NCI-H2227 treated with DMSO at 0.1 percent for 48 hours (cell line): Measurements from ENCODE around the gene NTF4.
"Not testable (repeated sequence)": the region's sequence is repeated elsewhere in the genome, so short reads cannot be mapped to it uniquely, and the experiment has no call there.

ENCODE experiments used
- DNase-seq: peaks from one replicate; lab custom pipeline; 2025; lab: John Stamatoyannopoulos, UW

NTF4 gene

GRCh38 chr19:49056902-49057596 lies 7.6 kb downstream of the NTF4 start:
- not testable (repeated sequence) for DNase-seq

DNA sequence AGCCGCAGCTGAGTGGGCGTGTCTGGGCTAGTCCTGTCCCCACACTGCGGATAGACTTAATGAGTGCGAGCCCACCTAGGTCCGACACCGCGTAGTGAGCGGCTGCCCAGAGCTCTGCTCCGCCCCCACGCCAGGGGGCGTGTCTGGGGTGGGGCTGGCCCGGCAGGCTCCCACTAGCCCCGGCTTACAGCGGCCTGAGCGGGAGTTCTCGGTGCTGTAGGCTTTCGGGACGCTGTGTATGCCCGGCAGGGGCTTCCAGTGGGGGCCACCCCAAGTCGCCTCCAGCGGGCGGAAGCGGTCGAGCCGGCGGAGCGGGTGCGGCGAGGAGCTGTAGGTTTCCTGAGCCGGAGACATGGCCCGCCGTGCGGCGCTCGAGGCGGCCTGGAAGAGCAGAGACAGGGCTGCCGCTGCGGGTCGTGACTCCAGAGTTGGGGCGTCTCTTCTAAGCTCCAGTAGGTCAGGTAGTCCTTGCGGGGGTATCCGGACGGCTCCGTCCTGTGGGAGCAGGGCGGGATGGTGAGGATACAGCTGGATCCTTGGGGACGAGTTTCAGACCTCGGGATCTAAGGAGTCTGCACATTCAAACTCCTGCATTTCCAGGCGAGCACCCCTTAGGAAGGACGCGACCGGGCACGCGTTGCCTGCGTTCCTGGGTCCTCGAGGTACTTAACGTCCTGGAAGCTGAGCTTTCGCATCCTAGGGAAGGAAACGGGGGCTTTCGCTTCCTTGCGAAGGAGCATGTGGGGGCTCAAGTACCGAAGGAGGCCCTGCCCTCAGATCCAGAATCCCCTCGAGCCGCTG lies 8.3 kb downstream of the NTF4 start:
- DNase-seq = no peak

- DNase-seq = not testable (repeated sequence)
Measured at GRCh38 chr19:49050376-49051033, 14.1 kb downstream of the NTF4 start.

DNA sequence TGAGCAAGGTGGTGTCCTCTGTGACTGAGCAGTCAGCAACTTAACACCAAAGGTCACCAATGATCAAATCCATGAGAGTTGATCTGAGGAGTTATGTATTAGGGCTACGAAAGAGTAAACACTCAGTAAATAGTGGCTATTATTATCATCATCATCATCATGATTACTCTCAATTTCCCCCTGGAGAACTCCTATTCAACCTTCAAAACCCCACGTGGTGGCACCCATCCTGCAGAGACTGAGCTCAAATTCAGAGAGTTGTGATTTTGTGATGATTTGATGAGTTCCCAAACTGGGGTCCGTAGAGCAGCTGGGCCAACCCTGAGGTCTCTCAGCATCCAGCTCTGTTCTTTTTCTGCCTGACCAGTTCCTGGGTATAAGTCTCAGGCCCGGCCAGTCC lies 14.8 kb downstream of the NTF4 start:
- not testable (repeated sequence) for DNase-seq

DNA sequence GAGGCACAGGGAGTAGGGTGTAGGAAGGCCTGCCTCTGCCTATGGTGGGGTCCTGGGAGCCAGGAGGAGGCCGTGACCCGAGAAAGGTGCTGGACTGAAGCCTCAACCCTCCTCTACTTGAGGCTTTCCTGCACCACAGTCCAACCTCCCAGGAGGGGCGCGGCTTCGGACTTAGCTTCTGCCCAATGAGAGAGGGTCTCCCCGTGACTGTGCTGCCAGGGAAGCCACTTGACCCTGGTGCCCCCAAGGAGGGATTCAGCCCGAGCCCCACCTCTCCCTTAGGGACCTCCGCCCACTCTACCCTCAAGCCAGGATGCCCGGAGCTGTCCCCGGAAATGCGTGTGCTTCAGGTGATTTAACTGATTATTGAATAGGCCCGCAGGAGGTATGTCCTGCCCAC lies 15.6 kb downstream of the NTF4 start, which contains the start of gene CGB8:
Gene CGB8, minus strand, starts transcription at position 101 of the 400 bp plus-strand sequence. CDS start 372 bp downstream, outside the sequence.
- not testable (repeated sequence) for DNase-seq

DNA sequence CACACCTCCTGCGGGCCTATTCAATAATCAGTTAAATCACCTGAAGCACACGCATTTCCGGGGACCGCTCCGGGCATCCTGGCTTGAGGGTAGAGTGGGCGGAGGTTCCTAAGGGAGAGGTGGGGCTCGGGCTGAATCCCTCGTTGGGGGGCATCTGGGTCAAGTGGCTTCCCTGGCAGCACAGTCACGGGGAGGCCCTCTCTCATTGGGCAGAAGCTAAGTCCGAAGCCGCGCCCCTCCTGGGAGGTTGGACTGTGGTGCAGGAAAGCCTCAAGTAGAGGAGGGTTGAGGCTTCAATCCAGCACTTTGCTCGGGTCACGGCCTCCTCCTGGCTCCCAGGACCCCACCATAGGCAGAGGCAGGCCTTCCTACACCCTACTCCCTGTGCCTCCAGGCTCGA lies 21.1 kb downstream of the NTF4 start, which contains the start of gene CGB5:
Gene CGB5, plus strand, starts transcription at position 301 of the 400 bp plus-strand sequence. CDS start 362 bp downstream, outside the sequence.
- not testable (repeated sequence) for DNase-seq

DNA sequence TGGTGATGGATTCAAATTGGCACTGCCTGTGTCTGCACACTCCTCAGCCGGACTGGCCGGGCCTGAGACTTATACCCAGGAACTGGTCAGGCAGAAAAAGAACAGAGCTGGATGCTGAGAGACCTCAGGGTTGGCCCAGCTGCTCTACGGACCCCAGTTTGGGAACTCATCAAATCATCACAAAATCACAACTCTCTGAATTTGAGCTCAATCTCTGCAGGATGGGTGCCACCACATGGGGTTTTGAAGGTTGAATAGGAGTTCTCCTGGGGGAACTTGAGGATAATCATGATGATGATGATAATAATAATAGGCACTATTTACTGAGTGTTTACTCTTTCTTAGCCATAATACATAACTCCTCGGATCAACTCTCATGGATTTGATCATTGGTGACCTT lies 22.0 kb downstream of the NTF4 start:
- DNase-seq = not testable (repeated sequence)

GRCh38 chr19:49042177-49042576 lies 22.4 kb downstream of the NTF4 start:
- DNase-seq = no peak

DNA sequence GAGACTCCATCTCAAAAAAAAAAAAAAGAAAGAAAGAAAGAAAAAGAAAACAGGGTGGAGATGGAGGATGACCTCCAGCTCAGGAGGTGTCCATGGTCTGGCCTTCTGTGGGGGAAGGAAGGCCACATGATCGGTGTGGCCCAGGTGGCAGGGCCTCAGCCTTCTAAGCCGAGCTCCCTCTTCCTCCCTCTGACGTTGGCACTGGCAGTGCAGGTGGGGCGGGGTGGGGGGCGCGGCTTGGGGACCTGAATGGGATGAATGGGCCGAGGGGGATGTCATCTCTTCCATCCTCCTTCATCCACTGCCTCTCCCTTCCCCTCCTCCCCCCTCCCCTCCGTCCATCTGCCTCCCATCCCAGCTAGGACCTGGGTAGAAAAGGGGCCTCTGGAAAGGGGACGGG lies 24.9 kb downstream of the NTF4 start:
- not testable (repeated sequence) for DNase-seq

- not testable (repeated sequence) for DNase-seq
Measured at GRCh38 chr19:49038557-49039276, 25.9 kb downstream of the NTF4 start.

DNA sequence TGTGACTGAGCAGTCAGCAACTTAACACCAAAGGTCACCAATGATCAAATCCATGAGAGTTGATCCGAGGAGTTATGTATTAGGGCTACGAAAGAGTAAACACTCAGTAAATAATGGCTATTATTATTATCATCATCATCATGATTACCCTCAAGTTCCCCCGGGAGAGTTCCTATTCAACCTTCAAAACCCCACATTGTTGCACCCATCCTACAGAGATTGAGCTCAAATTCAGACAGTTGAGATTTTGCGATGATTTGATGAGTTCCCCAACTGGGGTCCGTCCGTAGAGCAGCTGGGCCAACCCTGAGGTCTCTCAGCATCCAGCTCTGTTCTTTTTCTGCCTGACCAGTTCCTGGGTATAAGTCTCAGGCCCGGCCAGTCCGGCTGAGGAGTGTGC lies 26.5 kb downstream of the NTF4 start:
- DNase-seq = not testable (repeated sequence)

DNA sequence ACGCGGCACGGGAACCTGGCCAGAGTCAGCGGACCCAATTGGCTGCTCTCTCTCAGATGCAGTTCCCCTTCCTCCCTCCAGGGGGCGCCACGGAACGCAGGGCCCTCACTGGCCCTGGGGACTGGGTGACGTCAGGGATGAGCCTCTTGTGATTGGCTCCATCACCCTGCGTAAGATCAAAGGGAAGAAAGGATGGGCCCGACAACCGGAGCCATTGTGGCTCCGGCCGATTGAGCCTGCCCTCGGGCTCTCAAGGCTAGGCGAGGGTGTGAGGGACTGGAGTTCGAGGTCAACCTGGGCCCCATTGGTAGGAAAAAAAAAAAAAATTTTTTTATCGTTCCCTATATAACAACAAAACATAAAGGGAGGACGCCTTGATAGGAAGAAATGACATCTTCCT lies 27.8 kb downstream of the NTF4 start, which contains the start of gene CGB1:
Gene CGB1, minus strand, starts transcription at position 81 of the 400 bp plus-strand sequence. CDS start 184 bp downstream, outside the sequence.
- not testable (repeated sequence) for DNase-seq

DNA sequence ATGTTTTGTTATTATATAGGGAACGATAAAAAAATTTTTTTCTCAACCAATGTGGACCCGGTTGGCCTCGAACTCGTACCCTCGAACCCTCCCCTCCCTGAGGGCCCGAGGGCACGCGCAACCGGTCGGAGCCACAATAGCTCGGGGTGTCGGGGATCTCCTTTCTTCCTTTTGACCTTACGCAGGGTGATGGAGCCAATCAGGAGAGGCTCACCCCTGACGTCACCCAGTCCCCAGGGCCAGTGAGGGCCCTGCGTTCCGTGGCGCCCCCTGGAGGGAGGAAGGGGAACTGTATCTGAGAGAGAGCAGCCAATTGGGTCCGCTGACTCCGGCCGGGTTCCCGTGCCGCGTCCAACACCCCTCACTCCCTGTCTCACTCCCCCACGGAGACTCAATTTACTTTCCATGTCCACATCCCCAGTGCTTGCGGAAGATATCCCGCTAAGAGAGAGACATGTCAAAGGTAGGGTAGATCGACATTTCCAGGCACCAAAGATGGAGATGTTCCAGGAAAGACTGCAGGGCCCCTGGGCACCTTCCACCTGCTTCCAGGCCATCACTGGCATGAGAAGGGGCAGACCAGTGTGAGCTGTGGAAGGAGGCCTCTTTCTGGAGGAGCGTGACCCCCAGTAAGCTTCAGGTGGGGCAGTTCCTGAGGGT lies 32.8 kb downstream of the NTF4 start, which contains the start of gene CGB2:
Gene CGB2, plus strand, starts transcription at position 249 of the 660 bp plus-strand sequence. Its CDS starts 206 bp downstream, at position 455.
- not testable (repeated sequence) for DNase-seq

DNA sequence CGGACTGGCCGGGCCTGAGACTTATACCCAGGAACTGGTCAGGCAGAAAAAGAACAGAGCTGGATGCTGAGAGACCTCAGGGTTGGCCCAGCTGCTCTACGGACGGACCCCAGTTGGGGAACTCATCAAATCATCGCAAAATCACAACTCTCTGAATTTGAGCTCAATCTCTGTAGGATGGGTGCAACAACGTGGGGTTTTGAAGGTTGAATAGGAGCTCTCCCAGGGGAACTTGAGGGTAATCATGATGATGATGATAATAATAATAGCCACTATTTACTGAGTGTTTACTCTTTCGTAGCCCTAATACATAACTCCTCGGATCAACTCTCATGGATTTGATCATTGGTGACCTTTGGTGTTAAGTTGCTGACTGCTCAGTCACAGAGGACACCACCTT lies 34.3 kb downstream of the NTF4 start:
- DNase-seq = not testable (repeated sequence)

DNA sequence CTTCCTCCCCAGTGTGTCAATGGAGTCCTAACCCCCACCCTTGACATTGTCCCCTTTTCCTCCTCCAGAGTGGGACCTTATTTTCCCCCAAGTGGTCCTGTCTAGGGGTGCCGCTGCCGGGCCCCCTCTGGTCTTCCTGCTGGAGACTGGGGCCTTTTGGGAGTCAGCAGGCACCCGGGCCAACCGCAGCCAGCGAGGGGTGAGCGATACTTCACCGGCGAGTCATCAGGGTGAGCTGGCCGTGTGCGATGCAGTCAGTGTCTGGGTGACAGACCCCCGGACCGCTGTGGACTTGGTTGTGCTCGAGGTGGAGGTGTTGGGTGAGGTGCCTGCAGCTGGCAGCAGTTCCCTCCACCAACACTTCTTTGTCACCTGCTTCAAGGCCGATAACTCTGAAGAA lies 34.9 kb downstream of the NTF4 start:
- DNase-seq = not testable (repeated sequence)

GRCh38 chr19:49028686-49029085 lies 35.9 kb downstream of the NTF4 start:
- DNase-seq = not testable (repeated sequence)

DNA sequence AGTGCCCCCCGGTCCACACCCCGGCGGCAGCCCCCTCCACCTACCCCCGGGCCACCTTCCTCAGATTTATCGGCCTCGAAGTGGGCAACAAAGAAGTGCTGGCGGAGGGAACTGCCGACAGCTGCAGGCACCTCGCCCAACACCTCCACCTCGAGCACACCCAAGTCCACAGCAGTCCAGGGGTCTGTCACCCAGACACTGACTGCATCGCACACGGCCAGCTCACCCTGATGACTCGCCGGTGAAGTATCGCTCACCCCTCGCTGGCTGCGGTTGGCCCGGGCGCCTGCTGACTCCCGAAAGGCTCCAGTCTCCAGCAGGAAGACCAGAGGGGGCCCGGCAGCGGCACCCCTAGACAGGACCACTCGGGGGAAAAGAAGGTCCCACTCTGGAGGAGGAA lies 39.0 kb downstream of the NTF4 start:
- not testable (repeated sequence) for DNase-seq

- not testable (repeated sequence) for DNase-seq
Measured at GRCh38 chr19:49025088-49025487, 39.5 kb downstream of the NTF4 start.

DNA sequence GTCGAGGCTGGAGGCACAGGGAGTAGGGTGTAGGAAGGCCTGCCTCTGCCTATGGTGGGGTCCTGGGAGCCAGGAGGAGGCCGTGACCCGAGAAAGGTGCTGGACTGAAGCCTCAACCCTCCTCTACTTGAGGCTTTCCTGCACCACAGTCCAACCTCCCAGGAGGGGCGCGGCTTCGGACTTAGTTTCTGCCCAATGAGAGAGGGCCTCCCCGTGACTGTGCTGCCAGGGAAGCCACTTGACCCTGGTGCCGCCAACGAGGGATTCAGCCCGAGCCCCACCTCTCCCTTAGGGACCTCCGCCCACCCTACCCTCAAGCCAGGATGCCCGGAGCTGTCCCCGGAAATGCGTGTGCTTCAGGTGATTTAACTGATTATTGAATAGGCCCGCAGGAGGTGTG lies 40.4 kb downstream of the NTF4 start, which contains the start of gene CGB3:
Gene CGB3, minus strand, starts transcription at position 101 of the 400 bp plus-strand sequence. CDS start 362 bp downstream, outside the sequence.
- DNase-seq = not testable (repeated sequence)

- no peak for DNase-seq
Measured at GRCh38 chr19:49022116-49022515, 42.5 kb downstream of the NTF4 start.
